Esophagus mucosa (tissue), 1 donor: Measurements from ENCODE around the gene NTMT1. TPM values are rescaled to one million over a fixed set of nuclear protein-coding genes. Genes with fewer than 3 reads are reported as not detected.

Experiments
- ATAC-seq: fragments of 200-7000 bp; cut with Tn5 transposase; one replicate; pipeline ENCODE4 v1.9.1; 2020
- total RNA-seq: library from RNA; stranded (reverse); gene quantifications from one replicate; pipeline ENCODE4 v1.2.4, GENCODE V29; 2023
- donor health status: DM: yes; HTN: yes; CAD: no.

Gene NTMT1
- total RNA-seq, 1 donor from 2014 or later = 18.8 TPM

- ATAC-seq = peak; percentile 68
Measured at GRCh38 chr9:129682381-129682780, 56.4 kb downstream of the NTMT1 start.

DNA sequence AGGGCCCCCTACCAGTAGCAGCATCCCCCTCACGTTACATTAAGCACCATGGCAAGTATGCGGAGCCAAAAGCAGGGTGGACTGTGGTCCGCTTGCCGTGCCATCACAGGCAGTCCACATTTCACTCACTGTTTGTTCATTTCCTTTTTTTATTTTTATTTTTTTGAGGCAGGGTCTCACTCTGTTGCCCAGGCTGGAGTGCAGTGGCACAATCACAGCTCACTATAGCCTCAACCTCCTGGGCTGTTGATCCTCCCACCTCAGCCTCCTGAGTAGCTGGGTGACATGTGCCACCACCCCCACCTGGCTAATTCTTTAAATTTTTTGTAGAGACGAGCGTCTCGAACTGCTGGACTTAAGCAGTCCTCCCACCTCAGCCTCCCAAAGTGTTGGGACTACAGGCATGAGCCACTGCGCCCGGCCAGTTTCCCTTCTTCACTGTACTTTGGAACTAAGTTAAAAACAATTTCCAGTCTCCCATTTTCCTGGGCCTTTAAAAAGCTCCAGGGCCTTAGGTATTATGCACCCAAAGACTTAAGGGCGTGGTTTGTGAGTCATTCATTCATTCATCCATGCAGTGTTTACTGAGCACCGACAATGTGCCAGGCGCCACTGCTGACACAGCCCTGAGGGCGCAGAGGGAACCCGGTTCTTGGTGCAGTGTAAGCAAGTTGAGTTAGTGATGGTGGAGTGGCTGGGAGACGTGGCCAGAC, 59.4 kb downstream of the NTMT1 start:
- ATAC-seq = peak; percentile 86

Other genes with a start within 250 kb of the NTMT1 start
- gene C9orf50, start 5.1 kb upstream of the NTMT1 start, total RNA-seq = not detected
- 11.4 TPM for gene ASB6, start 16.0 kb downstream of the NTMT1 start, total RNA-seq
- gene PRRX2, start 39.5 kb downstream of the NTMT1 start, total RNA-seq = 1.5 TPM
- 9.1 TPM for gene PTGES, start 126.9 kb downstream of the NTMT1 start, total RNA-seq
- 11.7 TPM for gene TOR1B, start 177.0 kb downstream of the NTMT1 start, total RNA-seq
- 15.5 TPM for gene TOR1A, start 198.0 kb downstream of the NTMT1 start, total RNA-seq
- gene C9orf78, start 209.1 kb downstream of the NTMT1 start, total RNA-seq = 25.1 TPM
- 12.8 TPM for gene USP20, start 209.3 kb downstream of the NTMT1 start, total RNA-seq